Uterus (tissue), 2 donors: ENCODE data around the gene RFX1.

Experiments used
- CTCF ChIP-seq, 4 experiments: fragments of 200-600 bp in 2 of 4; fragments of 450-650 bp in 2 of 4; sonication (generic) in 2 of 4; IDR thresholded peaks; one replicate each; pipeline ENCODE4 v1.5.1; 2016 to 2019; ENCODE audit warnings: antibody characterized with exemption in 4 of 4, mild to moderate bottlenecking in 2 of 4, moderate library complexity in 1 of 4
- POLR2A ChIP-seq, 2 donors: fragments of 450-650 bp; IDR thresholded peaks; one replicate each; pipeline ENCODE4 v1.6.1; 2016; ENCODE audit warnings: antibody characterized with exemption in 2 of 2, mild to moderate bottlenecking in 1 of 2, moderate library complexity in 1 of 2

GRCh38 chr19:13986348-13986904 lies 19.7 kb downstream of the RFX1 start:
- TF ChIP-seq CTCF (IDR thresholded peaks at IDR 0.05): no peak
- TF ChIP-seq POLR2A (IDR thresholded peaks at IDR 0.05): no peak
